K562 (cell line): ENCODE measurements around the gene ECHDC1. TPM values are rescaled to one million over a fixed set of nuclear protein-coding genes. Genes with fewer than 3 reads are reported as not detected.

Experiments
- BCLAF1 ChIP-seq, 2 experiments: fragments of 450-650 bp in 1 of 2; IDR thresholded peaks; 2 replicates each; pipeline ENCODE4 v1.6.1; 2011 to 2017; ENCODE audit warnings: low read depth in 2 of 2, antibody characterized with exemption in 1 of 2, borderline replicate concordance in 1 of 2, low read length in 1 of 2, mild to moderate bottlenecking in 1 of 2, mixed read lengths in 1 of 2; ENCODE audit not compliant: control insufficient read depth in 1 of 2
- FOXM1 ChIP-seq, 2 experiments: fragments of 450-650 bp in 1 of 2; sonication (generic) in 1 of 2; formaldehyde crosslinking in 1 of 2; IDR thresholded peaks; 2 replicates each; pipeline versions ENCODE4 v1.6.1 to v1.9.0; 2017 to 2022; ENCODE audit warnings: low read depth in 2 of 2, mild to moderate bottlenecking in 2 of 2, missing genetic modification reagents in 1 of 2, moderate library complexity in 1 of 2
- HDAC2 ChIP-seq: fragments of 450-650 bp; IDR thresholded peaks from 2 replicates; pipeline ENCODE4 v1.6.1; 2016; ENCODE audit warnings: mild to moderate bottlenecking
- HINFP ChIP-seq: fragments of 450-650 bp; conservative IDR thresholded peaks from 2 replicates; pipeline ENCODE4 v1.6.1; 2016; ENCODE audit warnings: missing genetic modification characterization, low read depth, mild to moderate bottlenecking, control low read depth, missing compliant biosample characterization
- LCOR ChIP-seq: sonication (generic); formaldehyde crosslinking; IDR thresholded peaks from 2 replicates; pipeline ENCODE4 v1.8.0; 2022; ENCODE audit warnings: mild to moderate bottlenecking, missing genetic modification reagents
- MEIS2 ChIP-seq: fragments of 450-650 bp; IDR thresholded peaks from 2 replicates; pipeline ENCODE4 v1.6.1; 2014; ENCODE audit warnings: mild to moderate bottlenecking; ENCODE audit not compliant: partially characterized antibody
- MTA3 ChIP-seq: fragments of 450-650 bp; formaldehyde crosslinking; IDR thresholded peaks from 2 replicates; pipeline ENCODE4 v1.6.1; 2017; ENCODE audit warnings: mild to moderate bottlenecking, borderline replicate concordance
- MYC ChIP-seq, 2 experiments: fragments of 250-450 bp in 1 of 2; sonication (Bioruptor Pico) in 1 of 2; IDR thresholded peaks; 2 replicates each; pipeline versions ENCODE4 v1.5.1 to v1.6.1; 2012 to 2021; ENCODE audit warnings: low read depth in 2 of 2, borderline replicate concordance in 1 of 2, improper control_type of control experiment in 1 of 2, low read length in 1 of 2, mild to moderate bottlenecking in 1 of 2, moderate library complexity in 1 of 2
- NCOA4 ChIP-seq: fragments of 450-650 bp; IDR thresholded peaks from 2 replicates; pipeline ENCODE4 v1.6.1; 2018; ENCODE audit warnings: mild to moderate bottlenecking; ENCODE audit not compliant: partially characterized antibody
- POLR3G ChIP-seq: IDR thresholded peaks from 2 replicates; pipeline ENCODE4 v1.6.1; 2011; ENCODE audit not compliant: insufficient read length, insufficient replicate concordance; ENCODE audit errors: extremely low read depth
- ZNF224 ChIP-seq: sonication (generic); formaldehyde crosslinking; IDR thresholded peaks from 2 replicates; pipeline ENCODE4 v1.8.0; 2022; ENCODE audit warnings: mild to moderate bottlenecking, missing genetic modification reagents
- ZNF589 ChIP-seq: fragments of 200-800 bp; sonication (Bioruptor generic); IDR thresholded peaks from 2 replicates; pipeline ENCODE4 v1.6.1; 2016; ENCODE audit warnings: low read depth, missing genetic modification characterization, missing compliant biosample characterization
- polyA plus RNA-seq, 8 experiments: library from polyadenylated mRNA; depleted of rRNA in 4 of 8; stranded (reverse) in 5 of 8; unstranded in 3 of 8; fragments of >200 nt; fragmentation: Nextera tagmentation in 2 of 8; fragmentation: Illumina TruSeq in 1 of 8; extraction: Ambion mirVana in 2 of 8; extraction: Trizol in 1 of 8; gene quantifications; 2 replicates each; pipeline versions ENCODE4 v1.2.1 to v1.2.3, GENCODE V29; 2011 to 2014; ENCODE audit warnings: inconsistent platforms in 1 of 8, missing spikeins in 1 of 8
- total RNA-seq, 7 experiments: library from RNA; depleted of rRNA in 6 of 7; stranded (reverse); fragments of >200 nt in 6 of 7; fragmentation: Illumina TruSeq in 2 of 7; extraction: Trizol in 2 of 7; gene quantifications; 2 replicates each; pipeline versions ENCODE4 v1.2.1 to v1.2.3, GENCODE V29; 2011 to 2021; ENCODE audit warnings: low replicate concordance in 1 of 7
- TF ChIP-seq, protein P1 (sequence below): IDR thresholded peaks from 2 replicates; pipeline ENCODE4 v1.6.1; 2016; ENCODE audit warnings: missing genetic modification characterization, missing compliant biosample characterization
- TF ChIP-seq, protein P2 (sequence below), 3 experiments: fragments of 200-800 bp in 1 of 3; fragments of 250-450 bp in 1 of 3; fragments of 450-650 bp in 1 of 3; sonication (Bioruptor Pico) in 1 of 3; sonication (Bioruptor generic) in 1 of 3; formaldehyde crosslinking in 1 of 3; IDR thresholded peaks; 2 replicates each; pipeline versions ENCODE4 v1.6.1 to v1.8.0; 2016 to 2022; ENCODE audit warnings: mild to moderate bottlenecking in 2 of 3, missing genetic modification characterization in 2 of 3, missing compliant biosample characterization in 1 of 3, moderate library complexity in 1 of 3

Gene ECHDC1
- total and polyA plus RNA-seq, 9 of the 15 experiments (the other 6 are each of a cell fraction or from before 2014, with no cell fraction given) = 58.0 to 105 (median 78.6) TPM

GRCh38 chr6:127342946-127343808, at the start of gene ECHDC1 (continued):
- TF ChIP-seq, protein P1, sequence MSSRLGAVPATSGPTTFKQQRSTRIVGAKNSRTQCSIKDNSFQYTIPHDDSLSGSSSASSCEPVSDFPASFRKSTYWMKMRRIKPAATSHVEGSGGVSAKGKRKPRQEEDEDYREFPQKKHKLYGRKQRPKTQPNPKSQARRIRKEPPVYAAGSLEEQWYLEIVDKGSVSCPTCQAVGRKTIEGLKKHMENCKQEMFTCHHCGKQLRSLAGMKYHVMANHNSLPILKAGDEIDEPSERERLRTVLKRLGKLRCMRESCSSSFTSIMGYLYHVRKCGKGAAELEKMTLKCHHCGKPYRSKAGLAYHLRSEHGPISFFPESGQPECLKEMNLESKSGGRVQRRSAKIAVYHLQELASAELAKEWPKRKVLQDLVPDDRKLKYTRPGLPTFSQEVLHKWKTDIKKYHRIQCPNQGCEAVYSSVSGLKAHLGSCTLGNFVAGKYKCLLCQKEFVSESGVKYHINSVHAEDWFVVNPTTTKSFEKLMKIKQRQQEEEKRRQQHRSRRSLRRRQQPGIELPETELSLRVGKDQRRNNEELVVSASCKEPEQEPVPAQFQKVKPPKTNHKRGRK (tag) = no peak
- TF ChIP-seq HINFP (tag) = no peak
- TF ChIP-seq MYC (IDR thresholded peaks at IDR 0.05; ENCODE audit: low read depth, low read length) = peak; percentile 86
- peak; percentile 84; the same call in 1 of the 2 replicates for TF ChIP-seq MYC (CRISPR knock-in tag; IDR thresholded peaks at IDR 0.05; ENCODE audit: borderline replicate concordance, low read depth)
- TF ChIP-seq LCOR = peak; percentile 39; the same call in 1 of the 2 replicates
- TF ChIP-seq MEIS2 = no peak
- TF ChIP-seq FOXM1 (IDR thresholded peaks at IDR 0.05; ENCODE audit: low read depth) = no peak
- TF ChIP-seq FOXM1 (CRISPR knock-in tag; IDR thresholded peaks at IDR 0.05; ENCODE audit: low read depth) = no peak
- TF ChIP-seq, protein P2, sequence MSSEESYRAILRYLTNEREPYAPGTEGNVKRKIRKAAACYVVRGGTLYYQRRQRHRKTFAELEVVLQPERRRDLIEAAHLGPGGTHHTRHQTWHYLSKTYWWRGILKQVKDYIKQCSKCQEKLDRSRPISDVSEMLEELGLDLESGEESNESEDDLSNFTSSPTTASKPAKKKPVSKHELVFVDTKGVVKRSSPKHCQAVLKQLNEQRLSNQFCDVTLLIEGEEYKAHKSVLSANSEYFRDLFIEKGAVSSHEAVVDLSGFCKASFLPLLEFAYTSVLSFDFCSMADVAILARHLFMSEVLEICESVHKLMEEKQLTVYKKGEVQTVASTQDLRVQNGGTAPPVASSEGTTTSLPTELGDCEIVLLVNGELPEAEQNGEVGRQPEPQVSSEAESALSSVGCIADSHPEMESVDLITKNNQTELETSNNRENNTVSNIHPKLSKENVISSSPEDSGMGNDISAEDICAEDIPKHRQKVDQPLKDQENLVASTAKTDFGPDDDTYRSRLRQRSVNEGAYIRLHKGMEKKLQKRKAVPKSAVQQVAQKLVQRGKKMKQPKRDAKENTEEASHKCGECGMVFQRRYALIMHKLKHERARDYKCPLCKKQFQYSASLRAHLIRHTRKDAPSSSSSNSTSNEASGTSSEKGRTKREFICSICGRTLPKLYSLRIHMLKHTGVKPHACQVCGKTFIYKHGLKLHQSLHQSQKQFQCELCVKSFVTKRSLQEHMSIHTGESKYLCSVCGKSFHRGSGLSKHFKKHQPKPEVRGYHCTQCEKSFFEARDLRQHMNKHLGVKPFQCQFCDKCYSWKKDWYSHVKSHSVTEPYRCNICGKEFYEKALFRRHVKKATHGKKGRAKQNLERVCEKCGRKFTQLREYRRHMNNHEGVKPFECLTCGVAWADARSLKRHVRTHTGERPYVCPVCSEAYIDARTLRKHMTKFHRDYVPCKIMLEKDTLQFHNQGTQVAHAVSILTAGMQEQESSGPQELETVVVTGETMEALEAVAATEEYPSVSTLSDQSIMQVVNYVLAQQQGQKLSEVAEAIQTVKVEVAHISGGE (CRISPR knock-in tag; IDR thresholded peaks at IDR 0.05) = peak; percentile 81 to 98 (median 91); a peak in 5 of 6 replicates
- TF ChIP-seq BCLAF1 (IDR thresholded peaks at IDR 0.05; ENCODE audit: borderline replicate concordance in 1 of 2, control insufficient read depth in 1 of 2, low read depth in 2 of 2, low read length in 1 of 2) = peak in 1 of 2 experiments; percentile 36; a peak in 1 of 4 replicates
- no peak; the same call in 1 of the 2 replicates for TF ChIP-seq HDAC2
- TF ChIP-seq POLR3G = no peak
- TF ChIP-seq MTA3 = peak; percentile 66; the same call in 1 of the 2 replicates
- TF ChIP-seq ZNF224 (CRISPR knock-in tag) = no peak
- no peak for TF ChIP-seq ZNF589
- TF ChIP-seq NCOA4 = no peak
